Spleen (tissue), 7 donors: ENCODE measurements around the gene BEND4.

Source experiments
- CTCF ChIP-seq, 11 experiments: fragments of 200-600 bp in 7 of 11; fragments of 450-650 bp in 4 of 11; sonication (generic) in 4 of 11; IDR thresholded peaks in 8 of 11; conservative IDR thresholded peaks in 3 of 11; 1 replicate in 7 of 11; 2 replicates in 4 of 11; pipeline versions ENCODE4 v1.4.0 to v1.8.0; 2016 to 2021; ENCODE audit warnings: antibody characterized with exemption in 11 of 11, inconsistent platforms in 4 of 11, mild to moderate bottlenecking in 1 of 11
- POLR2AphosphoS5 ChIP-seq, 3 donors: sonication (generic); formaldehyde crosslinking; IDR thresholded peaks; one replicate each; pipeline ENCODE4 v1.5.1; 2017; ENCODE audit warnings: antibody characterized with exemption in 3 of 3
- donor health status: DM: no; HTN: no; CAD: no; lungs with moderate emphysema.
- donor health status: DM: no; HTN: no; CAD: no.
- donor health status: DM: no; HTN: no; CAD: no.

- no peak for TF ChIP-seq CTCF (IDR thresholded peaks at IDR 0.05 in 8 of 11, conservative IDR thresholded peaks at IDR 0.05 in 3 of 11)
- no peak for TF ChIP-seq POLR2AphosphoS5 (IDR thresholded peaks at IDR 0.05)
Observed at GRCh38 chr4:42070463-42070862, 82.0 kb downstream of the BEND4 start.
